HG03108 (cell line): ENCODE measurements around the gene TRAPPC6A.

Source experiments
- ATAC-seq: cut with Tn5 transposase; IDR thresholded peaks from one replicate; pipeline ENCODE4 v1.9.1; 2021; ENCODE audit warnings: moderate library complexity; ENCODE audit not compliant: unreplicated experiment

The TRAPPC6A gene

GRCh38 chr19:45163751-45164460 lies 14.1 kb downstream of the TRAPPC6A start:
- ATAC-seq: no peak

GRCh38 chr19:45163156-45163555 lies 14.9 kb downstream of the TRAPPC6A start:
- no peak for ATAC-seq

GRCh38 chr19:45162608-45163143 lies 15.4 kb downstream of the TRAPPC6A start:
- no peak for ATAC-seq

- no peak for ATAC-seq
Measured at GRCh38 chr19:45161738-45162607, 16.1 kb downstream of the TRAPPC6A start.

- ATAC-seq: no peak
Measured at GRCh38 chr19:45160870-45161737, 16.9 kb downstream of the TRAPPC6A start, which contains the start of gene NKPD1. Gene NKPD1, minus strand, starts transcription at chr19:45160982. Its CDS starts 832 bp downstream, at chr19:45160150.

- no peak for ATAC-seq
Measured at GRCh38 chr19:45159971-45160324, 18.1 kb downstream of the TRAPPC6A start.

- no peak for ATAC-seq
Measured at GRCh38 chr19:45159210-45159970, 18.6 kb downstream of the TRAPPC6A start.

- ATAC-seq: no peak
Measured at GRCh38 chr19:45158503-45159209, 19.4 kb downstream of the TRAPPC6A start.

- no peak for ATAC-seq
Measured at GRCh38 chr19:45156751-45157150, 21.3 kb downstream of the TRAPPC6A start.

GRCh38 chr19:45156011-45156630 lies 21.9 kb downstream of the TRAPPC6A start:
- ATAC-seq: no peak

GRCh38 chr19:45154064-45154827 lies 23.8 kb downstream of the TRAPPC6A start:
- ATAC-seq: no peak

GRCh38 chr19:45153339-45154063 lies 24.5 kb downstream of the TRAPPC6A start:
- no peak for ATAC-seq

- no peak for ATAC-seq
Measured at GRCh38 chr19:45152504-45153338, 25.3 kb downstream of the TRAPPC6A start.

- no peak for ATAC-seq
Measured at GRCh38 chr19:45151821-45152503, 26.1 kb downstream of the TRAPPC6A start.

GRCh38 chr19:45151320-45151719 lies 26.7 kb downstream of the TRAPPC6A start:
- no peak for ATAC-seq

GRCh38 chr19:45150751-45151281 lies 27.2 kb downstream of the TRAPPC6A start:
- no peak for ATAC-seq
